Spleen (tissue), 11 donors: Measurements from ENCODE around the gene ANKRD17. TPM values are rescaled to one million over a fixed set of nuclear protein-coding genes. Genes with fewer than 3 reads are reported as not detected.
"Not testable (repeated sequence)": the region's sequence is repeated elsewhere in the genome, so short reads cannot be mapped to it uniquely, and the experiment has no call there.

Experiments used
- DNase-seq: peaks from one replicate; pipeline ENCODE4 v3.0.0-alpha.2; 2020
- H3K27ac ChIP-seq, 8 donors: fragments of 200-600 bp; sonication (generic) in 7 of 8; 1 replicate in 4 of 8; 2 replicates in 4 of 8; pipeline versions ENCODE4 v1.5.0 to v1.8.0; 2016 to 2021; ENCODE audit warnings: inconsistent platforms in 4 of 8, mild to moderate bottlenecking in 4 of 8, moderate library complexity in 1 of 8
- H3K27me3 ChIP-seq, 7 donors: fragments of 200-600 bp; sonication (generic) in 6 of 7; replicated peaks in 1 of 7; 1 replicate in 4 of 7; 2 replicates in 3 of 7; pipeline versions ENCODE4 v1.5.0 to v1.8.0; 2016 to 2021; ENCODE audit warnings: inconsistent platforms in 3 of 7, mild to moderate bottlenecking in 1 of 7
- H3K36me3 ChIP-seq, 6 donors: fragments of 200-600 bp; sonication (generic) in 5 of 6; 1 replicate in 4 of 6; 2 replicates in 2 of 6; pipeline versions ENCODE4 v1.5.0 to v1.8.0; 2016 to 2021; ENCODE audit warnings: inconsistent platforms in 2 of 6
- H3K4me1 ChIP-seq, 6 donors: fragments of 200-600 bp; sonication (generic) in 5 of 6; 1 replicate in 3 of 6; 2 replicates in 3 of 6; pipeline versions ENCODE4 v1.5.0 to v1.8.0; 2016 to 2021; ENCODE audit warnings: inconsistent platforms in 3 of 6
- H3K4me3 ChIP-seq, 8 donors: fragments of 200-600 bp; sonication (generic) in 7 of 8; 1 replicate in 4 of 8; 2 replicates in 4 of 8; pipeline versions ENCODE4 v1.5.0 to v1.8.0; 2016 to 2021; ENCODE audit warnings: inconsistent platforms in 4 of 8, mild to moderate bottlenecking in 4 of 8, moderate library complexity in 2 of 8
- H3K9me3 ChIP-seq, 8 donors: fragments of 200-600 bp; sonication (generic) in 7 of 8; 1 replicate in 4 of 8; 2 replicates in 4 of 8; pipeline versions ENCODE4 v1.5.0 to v1.8.0; 2016 to 2021; ENCODE audit warnings: inconsistent platforms in 4 of 8
- CTCF ChIP-seq, 11 experiments: fragments of 200-600 bp in 7 of 11; fragments of 450-650 bp in 4 of 11; sonication (generic) in 4 of 11; IDR thresholded peaks in 8 of 11; conservative IDR thresholded peaks in 3 of 11; 1 replicate in 7 of 11; 2 replicates in 4 of 11; pipeline versions ENCODE4 v1.4.0 to v1.8.0; 2016 to 2021; ENCODE audit warnings: antibody characterized with exemption in 11 of 11, inconsistent platforms in 4 of 11, mild to moderate bottlenecking in 1 of 11
- POLR2A ChIP-seq, 3 donors: fragments of 450-650 bp; IDR thresholded peaks; one replicate each; pipeline ENCODE4 v1.5.1; 2017; ENCODE audit warnings: antibody characterized with exemption in 3 of 3, mild to moderate bottlenecking in 1 of 3
- POLR2AphosphoS5 ChIP-seq, 3 donors: sonication (generic); formaldehyde crosslinking; IDR thresholded peaks; one replicate each; pipeline ENCODE4 v1.5.1; 2017; ENCODE audit warnings: antibody characterized with exemption in 3 of 3
- whole genome bisulfite sequencing, 5 donors: extraction: QIAGEN DNeasy Blood & Tissue Kit in 3 of 5; methylation state at CpG; one replicate each; pipeline versions ENCODE4 v1.1.5 to v1.1.7; 2013 to 2018; 5-methylcytosine and 5-hydroxymethylcytosine counted together
- intact Hi-C: fragments of 100-400 bp; cut with DNase I; formaldehyde crosslinking; loops from one replicate; pipeline ENCODE4 v1.15.0; 2023; ENCODE audit warnings: low total_unique reads
- polyA plus RNA-seq, 3 donors: library from polyadenylated mRNA; stranded (reverse); fragments of 200-250 nt; gene quantifications; one replicate each; pipeline ENCODE4 v1.2.1, GENCODE V29; 2013
- total RNA-seq, 7 donors: library from RNA; depleted of rRNA in 3 of 7; stranded (reverse); fragments of >200 nt in 3 of 7; fragmentation: NEBNext Ultra II Directional in 4 of 7; extraction: Animal tissue kit (Norgen Biotek cat#: 25700) in 4 of 7; gene quantifications; one replicate each; pipeline versions ENCODE4 v1.1.0 to v1.2.1, GENCODE V29; 2016 to 2021
- donor health status: healthy with polysubstance abuse.
- donor health status: DM: no; HTN: no; CAD: no; lungs with moderate emphysema.
- donor health status: DM: no; HTN: no; CAD: no.
- donor health status: Bipolar disorder and iron deficiency.
- donor health status: healthy.
- donor health status: DM: no; HTN: no; CAD: no.
- donor health status: DM: yes; HTN: yes; CAD: no.

The ANKRD17 gene
- total and polyA plus RNA-seq, 10 donors: 7.1 to 71.5 (median 60.0) TPM

DNA sequence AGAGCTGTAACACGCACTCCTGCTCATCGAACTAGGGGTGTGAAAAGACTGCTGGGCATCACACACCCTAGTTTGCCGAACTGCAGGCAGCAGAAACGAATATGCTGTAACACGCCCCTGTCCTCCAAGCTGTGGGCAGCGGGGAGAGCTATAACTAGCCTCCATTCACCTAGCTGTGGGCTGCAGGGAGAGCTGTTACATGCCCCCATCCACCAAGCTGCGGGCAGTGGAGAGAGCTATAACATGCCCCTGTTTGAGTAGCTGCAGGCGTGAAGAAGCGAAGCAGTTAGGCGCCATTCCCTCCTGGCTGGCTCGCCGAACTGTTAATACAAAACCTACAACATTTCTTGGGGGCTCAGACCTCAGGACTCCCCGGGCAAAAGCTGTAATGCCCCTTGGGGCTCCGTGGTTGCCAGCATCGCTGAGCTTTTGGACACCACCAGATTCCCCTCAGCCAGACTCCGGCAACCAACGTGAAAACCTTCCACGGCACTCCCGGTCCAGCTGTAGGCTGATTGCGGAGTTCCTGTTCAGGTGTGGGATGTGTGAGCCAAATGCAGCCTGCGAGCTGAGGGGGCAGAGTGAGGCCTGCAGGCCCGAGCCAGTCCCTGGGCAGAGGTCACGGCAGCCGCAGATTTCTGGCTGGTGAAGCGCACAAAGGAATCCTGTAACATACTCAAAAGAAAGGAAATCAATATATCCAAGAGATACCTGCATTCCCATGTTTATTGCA lies 41.1 kb upstream of the ANKRD17 start:
- Histone ChIP-seq H3K4me1 (no peaks in the 10 kb centered on the region), H3K9me3 (peaks cover 0 to 52% (median 44%) of the 10 kb centered on the region in 8 donors), H3K27ac (no peak overlapping the region), H3K36me3 (no peaks in the 10 kb centered on the region), H3K27me3 (no peaks in the 10 kb centered on the region), H3K4me3 (no peak overlapping the region)
- TF ChIP-seq POLR2AphosphoS5 (IDR thresholded peaks at IDR 0.05) (no peak), CTCF (IDR thresholded peaks at IDR 0.05 in 8 of 11, conservative IDR thresholded peaks at IDR 0.05 in 3 of 11) (no peak), POLR2A (IDR thresholded peaks at IDR 0.05) (no peak)
- intact Hi-C loops: no loop called here
- no peak for DNase-seq
- 93 to 96% (median 94%) methylated on average over 19 to 25 of the region's 25 CpGs for WGBS, 5 donors

GRCh38 chr4:73292661-73293060 lies 34.1 kb upstream of the ANKRD17 start:
- WGBS, 5 donors: 81 to 90% (median 85%) methylated on average over 4 to 9 of the region's 9 CpGs
- DNase-seq, H3K4me3 ChIP-seq, intact Hi-C loops, H3K4me1 ChIP-seq, H3K27me3 ChIP-seq, H3K27ac ChIP-seq: not testable (repeated sequence)
- Histone ChIP-seq H3K36me3 (peaks cover 0 to 10% (median 0%) of the 10 kb centered on the region in 6 donors), H3K9me3 (peaks cover 0 to 98% (median 71%) of the 10 kb centered on the region in 8 donors)

GRCh38 chr4:73281982-73282381 lies 23.4 kb upstream of the ANKRD17 start:
- no peak overlapping the region for H3K4me3 ChIP-seq
- DNase-seq: no peak
- no peak for TF ChIP-seq POLR2A (IDR thresholded peaks at IDR 0.05)
- TF ChIP-seq POLR2AphosphoS5 (IDR thresholded peaks at IDR 0.05): no peak
- no peak for TF ChIP-seq CTCF (IDR thresholded peaks at IDR 0.05 in 8 of 11, conservative IDR thresholded peaks at IDR 0.05 in 3 of 11)
- H3K9me3 ChIP-seq: peaks cover 0 to 22% (median 19%) of the 10 kb centered on the region in 8 donors
- intact Hi-C loops: no loop called here
- 83 to 99% (median 97%) methylated on average over 4 to 5 of the region's 5 CpGs for WGBS, 5 donors
- H3K27ac ChIP-seq: no peak overlapping the region
- no peaks in the 10 kb centered on the region for H3K4me1 ChIP-seq
- H3K36me3 ChIP-seq: peaks cover 0 to 24% (median 3%) of the 10 kb centered on the region in 6 donors
- H3K27me3 ChIP-seq: no peaks in the 10 kb centered on the region

DNA sequence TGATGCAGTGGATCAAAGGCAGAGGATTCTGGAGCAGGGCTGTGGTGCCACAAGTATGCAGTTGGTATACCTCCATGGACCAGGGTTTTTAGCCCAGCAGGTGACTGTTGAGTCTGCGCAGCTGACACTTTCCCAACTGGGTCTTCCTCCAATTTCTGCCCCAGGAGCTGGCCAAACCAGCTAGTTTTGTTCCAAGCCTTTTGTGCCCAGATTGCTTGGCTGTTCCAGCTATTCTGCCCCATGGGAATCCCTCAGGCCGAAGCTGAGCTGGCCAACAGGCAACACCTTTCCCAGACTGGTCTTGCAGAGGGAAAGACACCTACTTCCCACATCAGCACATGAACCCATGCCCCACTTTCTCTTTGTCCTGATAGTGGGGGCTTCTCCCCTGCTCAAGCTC lies 22.8 kb upstream of the ANKRD17 start:
- Histone ChIP-seq H3K4me1 (no peaks in the 10 kb centered on the region), H3K36me3 (peaks cover 0 to 24% (median 3%) of the 10 kb centered on the region in 6 donors), H3K27ac (no peak overlapping the region), H3K9me3 (peaks cover 0 to 24% (median 19%) of the 10 kb centered on the region in 8 donors), H3K27me3 (no peaks in the 10 kb centered on the region), H3K4me3 (no peak overlapping the region)
- intact Hi-C loops: no loop called here
- DNase-seq: no peak
- TF ChIP-seq POLR2AphosphoS5 (IDR thresholded peaks at IDR 0.05) (no peak), CTCF (IDR thresholded peaks at IDR 0.05 in 8 of 11, conservative IDR thresholded peaks at IDR 0.05 in 3 of 11) (no peak), POLR2A (IDR thresholded peaks at IDR 0.05) (no peak)
- 93 to 98% (median 94%) methylated on average over 2 of the region's 2 CpGs for WGBS, 5 donors
